Stimulated activated CD8-positive, alpha-beta memory T cell treated with anti-CD3 and anti-CD28 coated beads, Interleukin-7, amount 100 ng/mL, for 48 hours (primary cell): ENCODE data around the gene PP2D1.
"Not testable (repeated sequence)": the region's sequence is repeated elsewhere in the genome, so short reads cannot be mapped to it uniquely, and the experiment has no call there.

Experiments used
- DNase-seq, 2 donors: peaks; one replicate each; pipeline ENCODE4 v3.0.0-alpha.2; 2020; ENCODE audit warnings: low read depth in 1 of 2; ENCODE audit errors: extremely low read depth in 1 of 2

PP2D1 gene, protein sequence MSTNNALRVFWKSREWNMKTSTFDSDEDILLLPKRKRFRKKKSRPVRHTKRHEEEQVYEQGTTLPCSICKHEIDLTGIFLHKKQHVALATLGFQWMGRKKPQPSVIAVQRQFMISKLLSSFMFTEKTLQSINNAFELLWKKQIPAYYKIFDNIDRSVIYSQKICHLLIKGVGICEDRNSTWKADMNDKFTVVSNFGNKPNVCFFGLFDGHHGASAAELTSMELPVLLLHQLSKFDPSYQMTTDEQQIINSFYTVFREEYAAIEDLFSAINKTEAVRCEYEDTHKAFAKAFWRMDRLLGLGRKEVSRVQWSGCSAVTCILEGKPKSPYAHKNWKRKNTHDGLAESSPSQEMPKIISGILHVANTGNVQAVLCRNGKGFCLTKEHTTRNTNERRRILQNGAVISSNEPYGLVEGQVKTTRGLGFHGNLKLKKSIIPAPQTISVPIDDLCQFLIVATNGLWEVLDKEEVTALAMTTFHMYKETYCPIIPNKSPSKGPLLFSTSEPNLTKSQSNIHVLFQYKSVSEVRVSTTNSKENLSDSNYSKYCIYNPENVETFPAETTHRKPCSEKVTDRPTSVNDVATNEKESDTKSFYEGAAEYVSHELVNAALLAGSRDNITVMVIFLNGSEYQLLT

DNA sequence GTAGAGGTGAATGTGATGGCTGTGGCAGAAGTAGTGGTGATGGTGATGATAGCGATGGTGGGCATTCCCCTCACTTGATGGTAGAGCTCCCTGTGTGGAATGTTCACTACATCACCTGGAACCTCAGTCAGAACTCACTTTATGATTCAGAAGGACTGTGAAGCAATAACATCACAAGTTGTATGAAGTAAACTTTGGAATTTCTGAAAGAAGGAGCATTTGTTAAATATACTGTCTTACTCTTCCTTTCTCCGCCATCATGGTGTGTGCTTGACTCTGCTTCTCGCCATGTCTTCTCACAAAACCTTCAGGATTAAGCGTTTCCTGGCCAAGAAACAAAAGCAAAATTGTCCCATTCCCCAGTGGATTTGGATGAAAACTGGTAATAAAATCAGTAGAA, at the start of gene PP2D1:
TSS of gene PP2D1 (minus strand) at position 101 of the 400 bp plus-strand sequence. CDS start 192 bp downstream, outside the sequence.
- no peak for DNase-seq

DNA sequence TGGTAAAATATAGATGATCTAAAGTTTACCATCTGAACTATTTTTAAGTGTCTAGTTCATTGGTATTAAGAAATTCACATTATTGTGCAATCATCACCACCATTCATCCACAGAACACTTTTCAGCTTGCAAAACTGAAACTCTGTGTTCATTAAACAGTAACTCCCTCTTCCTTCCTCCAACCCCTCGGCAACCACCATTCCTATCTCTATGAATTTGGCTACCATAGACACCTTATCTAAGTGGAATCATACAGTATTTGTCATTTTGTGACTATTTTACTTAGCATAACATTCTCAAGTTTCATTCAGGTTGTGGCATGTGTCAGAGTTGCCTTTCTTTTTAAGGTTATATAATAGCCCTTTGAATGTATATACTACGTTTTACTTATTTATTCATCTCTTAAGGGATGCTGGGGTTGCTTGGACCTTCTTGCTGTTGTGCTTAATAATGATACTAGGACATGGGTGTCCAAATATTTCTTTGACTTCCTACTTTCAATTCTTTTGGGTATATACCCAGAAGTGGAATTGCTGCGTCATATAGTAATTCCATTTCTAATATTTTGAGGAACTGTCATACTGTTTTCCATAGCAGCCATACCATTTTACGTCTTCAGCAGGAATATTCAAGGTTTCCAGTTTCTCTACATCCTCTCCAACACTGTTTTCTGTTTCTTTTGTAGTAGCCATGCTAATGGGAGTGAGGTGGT, 49.1 kb upstream of the PP2D1 start:
- DNase-seq: peak in 1 of 2 donors; percentile 34

DNA sequence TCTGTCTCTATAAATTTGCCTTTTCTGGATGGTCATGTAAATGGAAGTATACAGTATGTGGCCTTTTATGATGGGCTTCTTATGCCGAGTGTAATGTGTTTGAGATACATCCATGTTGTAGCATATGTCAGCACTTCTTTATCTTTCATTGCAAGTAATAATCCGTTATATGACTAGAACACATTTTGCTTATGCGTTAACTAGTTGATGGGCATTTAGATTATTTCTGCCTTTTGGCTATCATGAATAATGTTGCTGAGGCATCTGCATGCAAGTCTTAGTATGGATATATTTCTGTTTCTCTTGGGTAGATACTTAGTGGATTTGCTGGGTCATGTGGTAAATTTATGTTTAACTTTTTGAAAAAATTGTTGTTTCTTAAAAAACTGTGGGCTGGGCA, 47.9 kb upstream of the PP2D1 start:
- DNase-seq: no peak

DNA sequence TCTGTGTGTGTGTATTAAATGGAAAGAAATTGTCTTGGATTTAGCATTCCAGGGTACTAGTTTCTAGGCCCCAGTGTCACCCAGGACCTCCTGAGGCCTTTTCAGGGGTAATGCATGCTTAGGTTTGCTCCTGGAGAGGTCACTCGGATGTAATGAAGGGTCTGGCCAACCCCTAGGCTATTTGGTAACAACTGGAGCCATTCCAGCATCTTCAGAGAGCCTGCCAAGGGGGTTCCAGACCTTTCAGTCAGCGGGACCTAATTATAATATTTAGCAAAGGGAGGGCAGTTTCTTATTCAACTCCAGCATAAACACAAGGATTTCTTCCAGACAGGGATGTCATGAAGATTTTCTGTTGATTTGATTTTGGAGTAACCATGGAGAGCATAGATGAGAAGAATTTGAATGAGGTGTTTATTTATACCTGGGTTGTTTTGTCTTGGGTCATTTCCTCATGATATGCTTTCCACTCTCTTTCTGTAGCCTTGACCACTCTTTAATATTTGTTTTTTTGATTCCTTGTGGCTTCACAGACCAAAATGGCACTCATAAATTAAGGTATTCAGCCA, 45.6 kb upstream of the PP2D1 start:
- no peak for DNase-seq

DNA sequence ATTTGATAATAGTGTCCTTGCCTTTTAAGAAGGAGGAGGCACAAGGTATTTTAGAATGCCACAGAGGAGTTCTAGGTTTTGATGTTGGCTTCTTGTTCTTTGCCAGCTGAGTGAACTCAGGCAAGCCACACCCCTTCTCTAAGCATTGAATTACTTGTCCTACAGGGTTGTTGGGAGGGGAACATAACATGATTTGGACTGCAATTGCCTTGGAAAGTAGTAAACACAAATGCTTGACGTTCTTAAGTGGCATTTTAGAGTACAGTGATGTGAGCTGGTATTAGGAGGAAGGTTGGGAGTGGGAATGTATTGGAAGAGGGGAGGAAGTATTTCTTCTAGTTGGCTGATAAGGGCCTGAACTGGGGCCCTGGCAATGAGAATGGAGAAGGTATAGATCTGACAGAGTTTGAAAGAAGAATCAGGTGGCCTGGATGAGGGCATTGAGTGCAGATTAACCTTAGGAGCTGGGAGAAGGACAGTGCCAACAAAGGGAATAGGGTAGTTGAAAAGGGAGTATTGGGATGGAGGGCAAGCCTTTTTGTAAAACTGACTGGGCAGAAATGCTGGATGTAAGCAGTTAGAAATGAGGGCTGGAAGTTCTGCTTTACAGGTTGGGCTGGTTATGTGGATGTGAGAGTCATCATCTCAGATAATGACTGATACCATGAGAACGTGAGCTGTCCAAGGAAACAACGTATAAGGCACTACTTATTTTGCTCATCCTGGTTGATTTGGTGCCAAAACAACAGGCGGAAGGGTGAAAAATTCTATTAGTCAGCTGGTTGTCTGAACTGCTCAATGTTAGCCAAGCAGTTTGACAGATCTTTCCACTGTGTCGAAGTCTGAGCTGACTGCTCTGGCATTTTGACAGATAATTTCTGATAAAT, 44.9 kb upstream of the PP2D1 start:
- DNase-seq: peak in 1 of 2 donors; percentile 37

DNA sequence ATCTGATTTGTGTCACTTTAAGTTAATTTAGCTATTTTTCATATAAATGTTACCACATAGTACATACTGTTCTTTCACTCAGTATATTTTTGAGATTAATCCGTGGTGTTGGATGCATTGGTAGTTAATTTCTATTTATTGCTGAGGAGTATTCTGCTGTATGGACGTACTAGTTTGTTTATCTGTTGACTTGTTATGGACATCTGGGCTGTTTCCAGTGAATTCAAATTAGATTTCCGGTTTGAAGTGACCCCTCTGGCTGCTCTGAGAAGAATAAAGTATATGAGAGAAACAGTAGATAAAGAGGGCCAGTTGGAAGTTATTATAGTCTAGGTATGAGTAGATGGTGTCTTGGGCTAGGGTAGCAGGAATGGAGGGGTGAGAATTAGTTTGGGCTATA, 43.8 kb upstream of the PP2D1 start:
- DNase-seq: no peak

DNA sequence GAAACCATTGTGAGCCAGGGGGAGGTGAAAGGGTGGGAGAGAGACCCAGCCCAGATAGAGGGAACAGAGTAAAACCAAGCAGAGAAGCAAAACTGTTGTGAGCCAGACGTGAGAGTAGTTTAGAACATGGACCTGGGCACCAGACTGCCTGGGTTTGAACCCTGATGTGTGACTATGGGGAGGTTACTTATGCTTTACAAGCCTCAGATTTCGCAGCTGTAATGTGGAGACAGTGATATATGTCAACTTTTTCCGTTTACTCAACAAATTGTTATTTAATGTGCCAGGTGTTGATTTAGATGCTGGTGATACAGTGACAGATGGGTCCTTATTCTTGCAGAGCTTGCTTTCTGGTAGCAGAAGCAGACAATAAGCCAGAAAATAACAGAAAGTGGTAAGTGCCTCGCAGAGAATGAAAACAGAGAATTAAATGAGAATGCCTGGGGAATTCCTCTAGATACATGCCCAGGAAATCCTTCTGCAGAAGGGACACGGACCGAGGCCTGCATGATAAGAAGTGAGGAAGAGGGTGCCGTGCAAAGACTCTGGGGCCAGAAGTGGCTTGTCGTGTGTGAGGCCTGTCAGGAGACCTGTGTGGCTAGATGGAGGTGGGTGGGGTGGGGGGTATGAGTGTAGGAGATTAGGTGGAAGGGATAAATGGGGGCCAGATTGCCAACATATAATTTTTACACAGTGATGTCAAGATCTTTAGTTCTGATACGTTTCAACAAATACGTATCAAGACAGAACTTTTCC, 43.1 kb upstream of the PP2D1 start:
- peak in 1 of 2 donors; percentile 41 for DNase-seq

DNA sequence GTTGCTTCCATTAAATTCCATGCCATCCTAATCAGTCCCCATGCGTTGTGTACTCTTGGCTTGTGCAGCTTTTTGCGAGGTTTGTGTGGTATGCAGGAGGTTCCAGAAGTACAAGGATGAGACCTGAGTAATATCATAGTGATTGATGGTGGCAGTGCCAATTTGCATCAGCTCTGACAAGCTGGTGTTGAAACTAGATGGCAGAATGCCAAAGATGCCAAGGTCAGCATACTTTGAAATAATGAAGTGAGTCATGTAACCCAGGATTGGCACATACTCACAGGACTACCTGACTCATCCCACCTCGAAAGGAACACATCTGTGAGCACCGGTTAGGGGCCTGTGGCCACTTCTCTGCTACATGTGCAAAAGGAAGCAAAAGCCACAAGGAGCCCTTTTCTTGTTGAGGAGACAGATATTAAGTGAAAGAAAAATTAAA, 42.5 kb upstream of the PP2D1 start:
- peak; percentile 43 to 77 for DNase-seq

DNA sequence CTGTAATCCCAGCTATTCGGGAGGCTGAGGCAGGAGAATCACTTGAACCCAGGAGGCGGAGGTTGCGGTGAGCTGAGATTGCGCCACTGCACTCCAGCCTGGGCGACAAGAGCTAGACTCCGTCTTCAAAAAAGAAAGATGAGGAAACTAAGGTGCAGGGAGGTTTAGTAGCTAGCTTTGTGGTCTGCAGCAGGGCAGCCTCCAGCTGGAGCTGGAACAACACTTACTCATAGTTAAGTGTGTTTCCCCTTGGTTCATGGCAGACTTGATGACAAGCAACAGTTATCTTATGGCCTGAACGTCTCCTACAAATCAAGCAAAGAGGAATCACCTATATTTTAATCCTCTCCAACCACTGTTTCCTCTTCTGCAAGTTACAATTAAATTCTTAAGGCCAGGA, 40.8 kb upstream of the PP2D1 start:
- no peak for DNase-seq

DNA sequence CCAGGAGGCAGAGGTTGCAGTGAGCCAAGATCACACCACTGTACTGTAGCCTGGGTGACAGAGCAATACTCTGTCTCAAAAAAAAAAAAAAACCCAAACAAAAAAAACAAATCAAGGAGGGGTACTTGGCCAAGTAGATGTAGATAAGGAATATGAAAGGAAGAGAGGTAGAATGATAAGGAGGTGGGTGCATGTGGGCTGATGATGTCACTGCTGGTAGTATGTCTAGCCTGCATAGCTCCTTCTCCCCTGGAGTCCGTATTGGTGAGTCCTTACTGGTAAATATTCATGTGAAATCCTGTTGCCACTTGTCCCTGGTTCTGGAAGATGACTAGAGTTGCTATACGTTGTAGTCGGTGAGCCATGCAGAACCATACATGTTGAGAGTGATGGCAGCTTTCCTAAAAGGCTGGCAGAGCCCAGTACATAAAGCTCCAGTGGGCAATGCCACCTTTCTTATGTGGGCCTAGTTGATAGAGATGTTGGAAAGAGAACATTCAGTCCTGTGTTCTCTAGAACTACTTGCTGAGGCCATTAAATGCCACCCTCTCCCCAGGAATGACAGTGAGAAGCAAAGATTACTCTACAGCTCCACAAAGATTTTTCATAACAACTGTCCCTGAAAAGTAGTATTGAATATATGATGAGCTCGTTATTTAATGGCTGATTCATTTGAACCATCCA, 39.2 kb upstream of the PP2D1 start:
- no peak for DNase-seq

DNA sequence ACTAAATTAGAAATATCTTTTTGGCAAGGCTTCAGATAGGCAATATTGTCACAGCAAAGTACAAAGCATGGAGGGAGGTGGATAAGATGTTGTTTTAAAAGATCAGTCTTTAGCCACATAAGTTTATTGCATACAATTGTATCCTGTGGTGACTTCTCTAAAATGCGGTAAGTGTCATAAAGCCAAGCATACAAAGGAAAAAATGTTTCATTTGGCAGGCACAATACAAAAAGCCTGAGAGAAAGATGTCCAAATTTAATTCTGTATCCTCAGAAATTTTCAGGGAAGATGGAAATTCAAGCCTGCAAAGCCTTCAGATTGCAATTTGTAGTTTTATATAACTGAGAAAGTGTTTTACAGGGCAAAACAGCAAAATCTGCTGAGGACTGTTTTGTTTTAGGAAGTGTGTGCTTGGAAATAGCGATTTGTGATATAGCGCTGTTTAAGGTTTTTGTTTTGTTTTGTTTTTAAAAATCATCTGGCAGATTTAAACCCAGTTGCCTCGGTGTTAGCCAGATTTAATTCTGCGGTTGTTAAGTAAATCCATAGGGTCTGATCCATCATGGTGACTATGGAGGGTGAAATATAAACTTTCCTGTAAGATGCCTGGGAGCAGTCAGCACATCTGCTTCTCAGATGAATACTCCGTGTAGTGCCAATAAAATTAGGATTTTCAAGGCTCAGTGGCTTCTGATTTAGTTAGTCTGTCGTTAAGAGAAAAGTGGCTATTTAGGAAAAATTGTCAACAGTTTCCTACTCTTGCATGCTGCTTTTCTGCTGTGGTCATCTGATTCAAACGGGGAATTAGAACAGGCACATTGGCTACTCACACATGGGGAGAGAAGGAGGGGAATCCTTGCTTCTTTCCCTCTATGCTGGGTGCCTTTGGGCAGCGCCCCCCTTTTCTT, 36.2 kb upstream of the PP2D1 start:
- no peak for DNase-seq

DNA sequence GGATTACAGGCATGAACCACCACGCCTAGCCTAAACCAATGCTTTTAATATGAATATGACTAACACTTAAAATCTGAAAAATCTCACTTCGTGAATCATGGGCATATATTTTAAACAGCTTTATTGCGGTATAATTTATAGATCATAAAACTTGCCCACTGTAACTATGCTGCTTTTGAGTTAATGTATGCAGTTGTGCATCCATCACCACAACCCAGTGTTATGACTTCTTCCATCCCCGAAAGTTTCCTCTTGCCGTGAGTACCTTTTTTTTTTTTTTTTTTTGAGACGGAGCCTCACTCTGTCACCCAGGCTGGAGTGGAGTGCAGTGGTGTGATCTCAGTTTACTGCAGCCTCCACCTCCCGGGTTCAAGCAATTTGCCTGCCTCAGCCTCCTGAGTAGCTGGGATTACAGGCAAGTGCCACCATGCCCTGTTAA, 35.3 kb upstream of the PP2D1 start:
- DNase-seq: no peak

DNA sequence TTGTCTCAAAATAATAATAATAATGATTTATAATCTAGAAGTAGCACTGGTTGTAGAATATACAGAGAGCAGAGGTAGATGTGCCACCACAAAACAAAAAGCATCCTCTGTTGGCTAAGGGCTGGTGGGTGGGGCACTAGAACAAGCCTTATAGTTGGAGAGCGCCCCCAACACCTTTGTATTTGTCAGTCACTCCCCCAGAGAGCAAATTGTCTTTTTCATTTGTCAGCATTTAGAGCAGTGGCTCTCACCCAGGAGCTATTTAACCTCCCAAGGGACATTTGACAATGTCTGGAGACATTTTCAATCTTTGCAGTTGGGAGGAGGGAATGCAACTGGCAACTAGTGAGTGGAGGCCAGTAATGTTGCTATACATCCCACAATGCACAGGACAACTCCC, 34.5 kb upstream of the PP2D1 start:
- no peak for DNase-seq

DNA sequence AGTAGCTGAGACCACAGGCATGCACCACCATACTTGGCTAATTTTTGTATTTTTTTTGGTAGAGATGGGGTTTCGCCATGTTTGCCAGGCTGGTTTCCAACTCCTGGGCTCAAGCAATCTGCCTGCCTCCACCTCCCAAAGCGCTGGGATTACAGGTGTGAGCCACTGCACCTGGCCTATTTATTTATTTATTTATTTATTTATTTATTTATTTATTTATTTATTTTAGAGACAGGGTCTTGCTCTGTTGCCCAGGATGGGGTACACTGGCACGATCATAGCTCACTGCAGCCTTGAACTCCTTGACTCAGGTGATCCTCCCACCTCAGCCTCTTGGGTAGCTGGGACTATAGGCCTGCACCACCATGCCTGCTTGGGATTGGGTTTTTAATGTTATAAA, 33.1 kb upstream of the PP2D1 start:
- DNase-seq: not testable (repeated sequence)

DNA sequence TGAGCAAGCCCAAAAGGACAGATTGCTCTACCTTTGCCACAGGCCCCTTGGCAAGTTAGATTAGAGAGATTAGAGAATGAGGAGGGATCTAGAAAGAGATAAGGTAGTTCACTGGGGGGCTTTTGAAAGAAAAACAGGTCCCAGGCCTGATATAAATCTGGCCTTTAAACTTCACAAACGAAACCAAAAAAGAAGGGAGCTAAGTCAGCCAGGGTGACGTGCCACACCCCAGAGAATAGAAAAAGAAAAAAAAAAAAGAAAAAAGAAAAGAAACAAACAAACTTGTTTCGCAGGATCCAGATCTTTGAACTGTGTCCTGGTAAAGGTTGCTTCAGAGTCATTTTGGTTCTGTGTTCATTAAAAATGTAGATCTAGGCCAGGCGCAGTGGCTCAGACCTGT, 31.8 kb upstream of the PP2D1 start:
- DNase-seq: no peak

DNA sequence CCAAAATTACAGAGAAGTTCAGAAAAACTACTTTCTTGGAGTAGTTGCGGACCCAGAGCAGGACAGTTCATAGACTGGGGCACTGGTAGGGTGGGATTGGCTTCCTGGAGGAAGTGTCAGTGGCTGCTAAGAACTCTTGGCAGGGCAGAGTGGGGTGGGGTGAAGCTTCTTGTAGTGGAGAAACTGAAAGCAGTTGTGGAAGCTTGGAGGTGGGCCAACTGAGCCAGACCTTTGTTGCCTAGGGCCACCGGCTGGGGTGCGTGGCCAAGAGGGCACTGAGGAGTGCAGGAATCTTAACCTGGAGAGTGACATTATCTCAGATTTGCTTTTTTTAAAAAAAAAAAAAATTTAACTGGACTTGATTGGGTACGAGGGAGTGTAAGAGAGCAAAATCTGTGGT, 31.3 kb upstream of the PP2D1 start:
- DNase-seq: no peak

DNA sequence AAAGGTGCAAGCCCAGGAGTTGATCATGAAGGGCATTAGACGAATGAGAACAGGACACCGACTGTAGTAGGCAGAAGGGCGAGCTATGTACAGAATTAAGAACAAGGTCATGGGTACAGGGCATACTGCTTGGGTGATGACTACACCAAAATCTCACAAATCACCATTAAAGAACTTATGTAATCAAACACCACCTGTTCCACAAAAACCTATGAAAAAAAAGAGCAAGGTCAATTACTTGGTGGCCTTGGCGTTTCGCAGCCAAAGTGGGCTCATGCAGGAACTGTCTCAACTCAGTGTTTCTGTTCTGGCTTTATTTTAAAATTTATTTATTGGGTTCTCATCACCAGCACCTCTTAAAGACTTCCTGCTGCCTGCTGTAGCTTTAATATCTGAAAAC, 30.3 kb upstream of the PP2D1 start:
- DNase-seq: no peak

DNA sequence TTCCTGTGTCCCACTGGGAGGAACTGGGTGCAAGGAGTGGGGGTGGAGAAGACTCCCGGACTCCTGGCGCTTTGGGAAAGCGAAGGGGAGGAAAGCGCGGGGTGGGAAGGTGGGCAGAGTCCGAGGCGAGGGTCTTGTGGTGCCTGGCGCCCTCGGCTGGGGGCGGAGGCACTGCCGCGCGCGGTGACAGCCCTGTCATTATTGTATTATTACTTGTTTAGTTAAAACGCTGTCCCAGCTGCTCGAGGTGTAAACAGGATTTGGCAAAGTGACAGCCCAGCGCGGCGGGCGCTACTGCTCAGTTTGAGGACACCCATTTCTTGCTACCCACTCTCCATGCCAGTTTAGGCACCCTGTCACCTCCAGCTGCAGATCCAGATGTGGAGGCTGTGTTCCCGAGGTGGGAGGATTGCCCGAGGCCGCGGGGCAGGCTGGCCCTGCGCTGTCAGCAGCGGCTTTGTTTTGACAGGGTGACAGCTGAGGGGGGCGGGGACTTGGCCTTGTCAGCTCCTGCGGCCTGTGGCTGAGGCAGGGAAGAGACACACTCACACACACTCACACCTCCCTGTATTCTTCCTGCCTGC, 29.2 kb upstream of the PP2D1 start:
- DNase-seq: peak; percentile 53 to 80
